Measurements from ENCODE around the gene SPARCL1.
"Not testable (repeated sequence)": the region's sequence is repeated elsewhere in the genome, so short reads cannot be mapped to it uniquely, and the experiment has no call there.

SPARCL1 gene

DNA sequence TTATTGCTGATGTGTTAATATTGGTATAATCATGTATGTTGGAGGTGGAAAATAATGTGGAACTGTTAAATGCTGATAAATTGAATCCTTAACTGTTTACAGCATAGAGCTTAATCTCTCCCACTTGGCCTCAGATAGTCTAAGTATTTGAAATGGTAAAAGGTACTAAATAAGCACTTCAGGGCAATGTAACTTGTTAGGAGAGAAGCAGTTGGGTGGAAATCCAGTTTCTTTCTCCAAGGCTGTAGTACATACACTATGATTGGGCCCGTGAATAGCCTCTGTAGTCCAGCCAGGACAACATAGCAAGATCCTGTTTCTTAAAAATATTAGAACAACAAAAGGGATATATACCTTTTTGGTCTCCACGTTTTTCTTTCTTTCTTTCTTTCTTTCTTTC, 67.1 kb downstream of the SPARCL1 start:
- Histone ChIP-seq H3K36me3 (ENCODE audit: control insufficient read depth, insufficient read depth, low read length) (peaks cover 5% of the 10 kb centered on the region), H3K27me3 (replicated peaks; ENCODE audit: control insufficient read depth, insufficient read depth, low read length, poor library complexity, severe bottlenecking) (no peaks in the 10 kb centered on the region), H3K27ac (ENCODE audit: insufficient read depth, low read length, poor library complexity, severe bottlenecking) (no peak overlapping the region), H3K4me1 (ENCODE audit: control insufficient read depth, insufficient read depth, low read length, poor library complexity, severe bottlenecking) (no peaks in the 10 kb centered on the region), H3K9me3 (ENCODE audit: control insufficient read depth, low read length) (no peaks in the 10 kb centered on the region), H3K4me3 (ENCODE audit: insufficient read depth, low read depth, low read length, poor library complexity, severe bottlenecking) (no peak overlapping the region)
- no peak for DNase-seq

DNA sequence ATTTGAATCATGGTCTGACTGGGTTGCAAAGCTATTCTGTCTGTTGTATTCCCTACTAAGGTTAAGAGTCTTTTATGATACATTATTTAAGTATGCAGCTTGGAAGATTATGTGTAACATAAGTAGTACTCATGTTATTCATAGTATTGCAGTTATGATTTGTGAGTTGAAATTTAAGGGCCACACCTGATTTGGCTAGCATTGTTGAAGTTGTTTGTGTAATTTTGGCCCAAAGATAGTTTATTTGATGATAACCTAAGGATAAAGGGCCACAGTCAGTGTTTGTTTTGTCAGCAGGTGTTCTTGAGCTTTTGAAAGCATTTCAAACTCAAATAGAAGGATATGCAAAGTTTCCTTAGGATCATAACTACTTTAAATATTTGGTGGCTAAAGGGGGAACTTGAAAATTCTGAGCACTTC, 67.9 kb downstream of the SPARCL1 start:
- peaks cover 8% of the 10 kb centered on the region for H3K36me3 ChIP-seq (ENCODE audit: control insufficient read depth, insufficient read depth, low read length)

DNA sequence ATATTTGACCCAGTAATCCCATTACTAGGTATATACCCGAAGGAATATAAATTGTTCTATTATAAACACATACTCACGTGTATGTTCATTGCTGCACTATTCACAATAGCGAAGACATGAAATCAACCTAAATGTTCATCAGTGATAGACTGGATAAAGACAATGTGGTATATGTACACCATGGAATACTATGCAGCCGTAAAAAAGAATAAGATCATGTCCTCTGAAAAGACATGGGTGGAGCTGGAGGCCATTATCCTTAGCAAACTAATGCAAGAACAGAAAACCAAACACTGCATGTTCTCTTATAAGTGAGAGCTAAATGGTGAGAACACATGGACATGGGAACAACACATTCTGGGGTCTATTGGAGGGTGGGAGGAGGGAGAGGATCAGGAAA, 70.3 kb downstream of the SPARCL1 start:
- Histone ChIP-seq H3K36me3 (ENCODE audit: control insufficient read depth, insufficient read depth, low read length) (peaks cover 20% of the 10 kb centered on the region), H3K27me3 (replicated peaks; ENCODE audit: control insufficient read depth, insufficient read depth, low read length, poor library complexity, severe bottlenecking) (no peaks in the 10 kb centered on the region), H3K4me1 (ENCODE audit: control insufficient read depth, insufficient read depth, low read length, poor library complexity, severe bottlenecking) (no peaks in the 10 kb centered on the region), H3K27ac (ENCODE audit: insufficient read depth, low read length, poor library complexity, severe bottlenecking) (no peak overlapping the region), H3K9me3 (ENCODE audit: control insufficient read depth, low read length) (no peaks in the 10 kb centered on the region), H3K4me3 (ENCODE audit: insufficient read depth, low read depth, low read length, poor library complexity, severe bottlenecking) (no peak overlapping the region)
- no peak for DNase-seq

More for the DNA sequence above, 67.9 kb downstream of the SPARCL1 start:
- Histone ChIP-seq H3K4me1 (ENCODE audit: control insufficient read depth, insufficient read depth, low read length, poor library complexity, severe bottlenecking) (no peaks in the 10 kb centered on the region), H3K9me3 (ENCODE audit: control insufficient read depth, low read length) (no peaks in the 10 kb centered on the region), H3K4me3 (ENCODE audit: insufficient read depth, low read depth, low read length, poor library complexity, severe bottlenecking) (no peak overlapping the region), H3K27ac (ENCODE audit: insufficient read depth, low read length, poor library complexity, severe bottlenecking) (no peak overlapping the region), H3K27me3 (replicated peaks; ENCODE audit: control insufficient read depth, insufficient read depth, low read length, poor library complexity, severe bottlenecking) (no peaks in the 10 kb centered on the region)
- DNase-seq, result no peak

DNA sequence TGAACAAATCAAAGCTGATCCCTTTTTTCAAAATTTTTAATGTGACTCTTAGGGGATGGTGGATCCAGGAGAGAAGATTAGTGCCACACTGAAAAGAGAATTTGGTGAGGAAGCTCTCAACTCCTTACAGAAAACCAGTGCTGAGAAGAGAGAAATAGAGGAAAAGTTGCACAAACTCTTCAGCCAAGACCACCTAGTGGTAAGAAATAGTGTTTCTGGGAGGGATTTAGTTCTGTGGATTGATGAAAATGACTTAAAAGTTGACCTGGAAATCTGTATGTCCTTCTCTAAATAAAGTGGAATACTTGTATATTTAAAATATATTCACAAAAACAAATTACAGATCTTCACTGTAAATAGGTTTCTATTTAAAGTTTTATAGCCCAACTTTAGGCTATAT, 77.6 kb downstream of the SPARCL1 start:
- Histone ChIP-seq H3K9me3 (ENCODE audit: control insufficient read depth, low read length) (no peaks in the 10 kb centered on the region), H3K36me3 (ENCODE audit: control insufficient read depth, insufficient read depth, low read length) (peaks cover 16% of the 10 kb centered on the region), H3K4me1 (ENCODE audit: control insufficient read depth, insufficient read depth, low read length, poor library complexity, severe bottlenecking) (no peaks in the 10 kb centered on the region), H3K27ac (ENCODE audit: insufficient read depth, low read length, poor library complexity, severe bottlenecking) (no peak overlapping the region), H3K27me3 (replicated peaks; ENCODE audit: control insufficient read depth, insufficient read depth, low read length, poor library complexity, severe bottlenecking) (no peaks in the 10 kb centered on the region), H3K4me3 (ENCODE audit: insufficient read depth, low read depth, low read length, poor library complexity, severe bottlenecking) (no peak overlapping the region)
- DNase-seq, result no peak

DNA sequence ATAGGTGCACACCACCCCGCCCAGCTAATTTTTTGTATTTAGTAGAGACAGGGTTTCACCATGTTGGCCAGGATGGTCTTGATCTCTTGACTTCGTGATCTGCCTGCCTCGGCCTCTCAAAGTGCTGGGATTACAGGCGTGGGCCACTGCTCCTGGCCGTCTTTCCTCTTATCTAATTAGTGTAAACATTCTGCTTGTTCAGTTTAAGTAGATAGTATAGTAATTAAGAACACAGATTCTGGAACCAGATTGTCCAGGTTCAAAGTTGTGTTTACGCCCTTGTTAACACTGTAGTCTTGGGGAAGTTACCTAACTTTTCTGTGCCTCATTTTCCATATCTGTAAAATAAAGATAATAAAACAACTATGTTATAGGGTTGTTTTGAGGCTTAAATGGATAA, 82.8 kb downstream of the SPARCL1 start:
- not testable (repeated sequence) for H3K27ac ChIP-seq (ENCODE audit: insufficient read depth, low read length, poor library complexity, severe bottlenecking); H3K27me3 ChIP-seq (replicated peaks; ENCODE audit: control insufficient read depth, insufficient read depth, low read length, poor library complexity, severe bottlenecking); H3K9me3 ChIP-seq (ENCODE audit: control insufficient read depth, low read length); H3K4me3 ChIP-seq (ENCODE audit: insufficient read depth, low read depth, low read length, poor library complexity, severe bottlenecking); H3K4me1 ChIP-seq (ENCODE audit: control insufficient read depth, insufficient read depth, low read length, poor library complexity, severe bottlenecking); DNase-seq
- peaks cover 27% of the 10 kb centered on the region for H3K36me3 ChIP-seq (ENCODE audit: control insufficient read depth, insufficient read depth, low read length)

DNA sequence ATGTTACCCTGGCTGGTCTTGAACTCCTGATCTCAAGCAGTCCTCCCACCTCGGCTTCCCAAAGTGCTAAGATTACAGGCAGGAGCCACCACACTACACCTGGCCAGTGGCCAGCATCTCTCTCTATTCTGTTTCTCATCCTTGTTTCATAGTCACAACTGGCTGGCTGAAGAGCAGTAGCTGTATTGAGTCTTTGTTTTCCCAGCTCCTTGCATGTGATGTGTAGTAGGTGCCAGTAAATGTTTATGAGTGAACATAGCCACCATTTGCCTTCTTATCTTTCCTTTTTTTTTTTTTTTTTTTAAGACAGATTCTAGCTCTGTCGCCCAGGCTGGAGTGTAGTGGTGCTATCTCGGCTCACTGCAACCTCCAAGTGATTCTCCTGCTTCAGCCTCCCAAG, 83.2 kb downstream of the SPARCL1 start:
- no peaks in the 10 kb centered on the region for H3K27me3 ChIP-seq (replicated peaks; ENCODE audit: control insufficient read depth, insufficient read depth, low read length, poor library complexity, severe bottlenecking)
- no peak overlapping the region for H3K4me3 ChIP-seq (ENCODE audit: insufficient read depth, low read depth, low read length, poor library complexity, severe bottlenecking)
- H3K4me1 ChIP-seq (ENCODE audit: control insufficient read depth, insufficient read depth, low read length, poor library complexity, severe bottlenecking), result no peaks in the 10 kb centered on the region
- no peak overlapping the region for H3K27ac ChIP-seq (ENCODE audit: insufficient read depth, low read length, poor library complexity, severe bottlenecking)
- DNase-seq, result no peak
- no peaks in the 10 kb centered on the region for H3K9me3 ChIP-seq (ENCODE audit: control insufficient read depth, low read length)
- peaks cover 29% of the 10 kb centered on the region for H3K36me3 ChIP-seq (ENCODE audit: control insufficient read depth, insufficient read depth, low read length)

DNA sequence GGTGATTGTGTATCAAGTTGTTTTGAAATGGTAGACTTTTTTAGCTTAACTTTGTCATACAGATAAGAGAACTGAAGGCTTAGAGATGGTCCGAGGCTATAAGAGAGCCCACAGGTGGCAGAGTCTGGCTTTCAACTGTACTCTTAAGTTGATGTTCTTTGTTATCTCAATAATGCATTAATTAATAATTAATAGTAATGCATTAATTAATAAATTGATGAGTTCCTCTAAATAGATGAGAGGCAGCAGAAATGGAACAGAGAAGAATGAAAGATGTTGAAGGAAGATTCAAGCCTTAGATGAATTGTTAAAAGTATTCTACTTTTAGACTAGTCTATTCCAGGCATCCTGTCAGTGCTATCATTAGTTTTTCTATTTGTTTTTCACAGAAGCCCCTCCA, 84.4 kb downstream of the SPARCL1 start:
- DNase-seq, result no peak

DNA sequence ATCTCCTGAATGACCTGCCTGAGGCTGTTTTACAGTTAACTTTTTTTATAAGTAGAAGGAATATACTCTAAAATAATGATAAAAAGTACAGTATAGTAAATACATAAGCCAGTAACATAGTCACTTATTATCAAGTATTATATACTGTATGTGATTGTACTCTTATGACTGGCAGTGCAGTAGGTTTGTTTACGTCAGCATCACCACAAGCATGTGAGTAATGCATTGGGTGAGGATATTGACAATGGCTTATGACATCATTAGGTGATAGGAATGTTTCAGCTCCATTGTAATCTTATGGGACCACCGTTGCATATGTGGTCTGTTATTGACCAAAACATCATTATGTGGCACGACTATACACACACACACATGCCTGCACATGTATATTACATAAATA, 86.3 kb downstream of the SPARCL1 start:
- no peaks in the 10 kb centered on the region for H3K4me1 ChIP-seq (ENCODE audit: control insufficient read depth, insufficient read depth, low read length, poor library complexity, severe bottlenecking)
- H3K36me3 ChIP-seq (ENCODE audit: control insufficient read depth, insufficient read depth, low read length), result peaks cover 37% of the 10 kb centered on the region
- no peaks in the 10 kb centered on the region for H3K9me3 ChIP-seq (ENCODE audit: control insufficient read depth, low read length)
- DNase-seq, result no peak
- no peaks in the 10 kb centered on the region for H3K27me3 ChIP-seq (replicated peaks; ENCODE audit: control insufficient read depth, insufficient read depth, low read length, poor library complexity, severe bottlenecking)
- no peak overlapping the region for H3K4me3 ChIP-seq (ENCODE audit: insufficient read depth, low read depth, low read length, poor library complexity, severe bottlenecking)
- H3K27ac ChIP-seq (ENCODE audit: insufficient read depth, low read length, poor library complexity, severe bottlenecking), result no peak overlapping the region

More for the DNA sequence above, 84.4 kb downstream of the SPARCL1 start:
- Histone ChIP-seq H3K27me3 (replicated peaks; ENCODE audit: control insufficient read depth, insufficient read depth, low read length, poor library complexity, severe bottlenecking) (no peaks in the 10 kb centered on the region), H3K4me1 (ENCODE audit: control insufficient read depth, insufficient read depth, low read length, poor library complexity, severe bottlenecking) (no peaks in the 10 kb centered on the region), H3K9me3 (ENCODE audit: control insufficient read depth, low read length) (no peaks in the 10 kb centered on the region), H3K36me3 (ENCODE audit: control insufficient read depth, insufficient read depth, low read length) (peaks cover 29% of the 10 kb centered on the region), H3K4me3 (ENCODE audit: insufficient read depth, low read depth, low read length, poor library complexity, severe bottlenecking) (no peak overlapping the region), H3K27ac (ENCODE audit: insufficient read depth, low read length, poor library complexity, severe bottlenecking) (no peak overlapping the region)

DNA sequence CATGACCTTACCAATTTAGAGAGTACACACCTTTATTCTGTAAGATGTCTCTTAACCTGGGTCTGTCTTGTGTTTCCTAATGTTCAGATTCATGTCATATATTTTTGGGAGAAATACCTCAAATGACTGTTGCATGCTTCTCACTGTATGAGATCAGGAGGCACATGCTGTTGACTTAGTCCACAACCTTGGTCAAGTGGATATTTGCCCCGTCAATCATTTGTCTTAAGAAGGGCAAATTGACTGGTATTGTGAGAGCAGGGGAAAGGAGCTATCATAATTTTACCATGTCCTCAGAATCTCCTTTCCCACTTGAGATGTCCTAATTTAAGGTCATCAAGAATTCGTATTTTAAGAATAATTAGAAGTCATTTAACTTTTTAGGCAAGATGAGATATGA, 95.8 kb downstream of the SPARCL1 start:
- no peak for DNase-seq
- Histone ChIP-seq H3K27ac (ENCODE audit: insufficient read depth, low read length, poor library complexity, severe bottlenecking) (no peak overlapping the region), H3K36me3 (ENCODE audit: control insufficient read depth, insufficient read depth, low read length) (peaks cover 9% of the 10 kb centered on the region), H3K9me3 (ENCODE audit: control insufficient read depth, low read length) (no peaks in the 10 kb centered on the region), H3K27me3 (replicated peaks; ENCODE audit: control insufficient read depth, insufficient read depth, low read length, poor library complexity, severe bottlenecking) (no peaks in the 10 kb centered on the region), H3K4me1 (ENCODE audit: control insufficient read depth, insufficient read depth, low read length, poor library complexity, severe bottlenecking) (no peaks in the 10 kb centered on the region), H3K4me3 (ENCODE audit: insufficient read depth, low read depth, low read length, poor library complexity, severe bottlenecking) (no peak overlapping the region)

DNA sequence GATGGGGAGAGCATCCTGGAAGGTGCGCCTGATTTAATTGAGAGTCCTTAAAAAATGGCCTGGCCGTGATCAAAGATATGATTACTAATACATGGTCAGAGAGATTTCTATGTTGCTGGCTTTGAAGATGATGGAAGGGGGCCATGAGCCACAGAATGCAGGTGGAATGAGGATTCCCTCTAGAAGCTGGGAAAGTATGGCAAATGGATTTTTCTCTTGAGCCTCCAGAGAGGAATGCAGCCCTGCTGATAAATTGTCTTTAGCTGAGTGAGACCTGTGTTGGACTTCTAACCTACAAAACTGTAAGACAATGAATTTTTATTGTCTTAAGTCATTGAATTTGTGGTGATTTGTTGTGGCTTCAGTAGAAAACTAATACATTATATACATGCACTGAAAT, 99.1 kb downstream of the SPARCL1 start:
- Histone ChIP-seq H3K36me3 (ENCODE audit: control insufficient read depth, insufficient read depth, low read length) (no peaks in the 10 kb centered on the region), H3K4me1 (ENCODE audit: control insufficient read depth, insufficient read depth, low read length, poor library complexity, severe bottlenecking) (no peaks in the 10 kb centered on the region), H3K4me3 (ENCODE audit: insufficient read depth, low read depth, low read length, poor library complexity, severe bottlenecking) (no peak overlapping the region), H3K27ac (ENCODE audit: insufficient read depth, low read length, poor library complexity, severe bottlenecking) (no peak overlapping the region), H3K9me3 (ENCODE audit: control insufficient read depth, low read length) (no peaks in the 10 kb centered on the region), H3K27me3 (replicated peaks; ENCODE audit: control insufficient read depth, insufficient read depth, low read length, poor library complexity, severe bottlenecking) (no peaks in the 10 kb centered on the region)
- DNase-seq, result no peak

DNA sequence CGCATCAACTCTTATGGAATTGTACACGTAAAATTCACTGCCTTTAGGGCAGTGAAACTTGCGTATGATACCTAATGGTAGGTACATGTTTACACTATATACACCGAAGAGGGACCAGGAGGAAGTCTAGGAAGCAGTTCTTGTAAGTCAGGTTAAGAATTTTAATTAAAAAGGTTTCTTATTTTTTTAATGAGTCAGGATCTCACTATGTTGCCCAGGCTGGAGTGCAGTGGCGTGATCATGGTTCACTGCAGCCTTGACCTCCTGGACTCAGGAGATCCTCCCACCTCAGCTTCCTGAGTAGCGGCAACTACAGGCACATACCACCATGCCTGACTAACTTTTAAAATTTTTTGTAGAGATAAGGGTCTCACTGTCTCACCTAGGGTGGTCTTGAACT, 100.2 kb downstream of the SPARCL1 start:
- no peaks in the 10 kb centered on the region for H3K4me1 ChIP-seq (ENCODE audit: control insufficient read depth, insufficient read depth, low read length, poor library complexity, severe bottlenecking)
- H3K27ac ChIP-seq (ENCODE audit: insufficient read depth, low read length, poor library complexity, severe bottlenecking), result no peak overlapping the region
- no peaks in the 10 kb centered on the region for H3K9me3 ChIP-seq (ENCODE audit: control insufficient read depth, low read length)
- no peak overlapping the region for H3K4me3 ChIP-seq (ENCODE audit: insufficient read depth, low read depth, low read length, poor library complexity, severe bottlenecking)
- no peaks in the 10 kb centered on the region for H3K36me3 ChIP-seq (ENCODE audit: control insufficient read depth, insufficient read depth, low read length)
- no peaks in the 10 kb centered on the region for H3K27me3 ChIP-seq (replicated peaks; ENCODE audit: control insufficient read depth, insufficient read depth, low read length, poor library complexity, severe bottlenecking)
- no peak for DNase-seq
